HUES48 (cell line): ENCODE data around the gene GIMAP6.
"Not testable (repeated sequence)": the region's sequence is repeated elsewhere in the genome, so short reads cannot be mapped to it uniquely, and the experiment has no call there.

Experiments
- H3K27ac ChIP-seq: one replicate; pipeline ENCODE4 v1.7.0; 2013; ENCODE audit warnings: low read depth, low read length, inconsistent platforms
- H3K27me3 ChIP-seq: 2 replicates; pipeline ENCODE4 v1.6.1; 2013; ENCODE audit warnings: mild to moderate bottlenecking, low read length; ENCODE audit not compliant: control insufficient read depth, insufficient read depth
- H3K36me3 ChIP-seq: 2 replicates; pipeline ENCODE4 v1.6.1; 2013; ENCODE audit warnings: low read length; ENCODE audit not compliant: control insufficient read depth, insufficient read depth
- H3K4me1 ChIP-seq: 2 replicates; pipeline ENCODE4 v1.6.1; 2013; ENCODE audit warnings: mild to moderate bottlenecking, low read length; ENCODE audit not compliant: control insufficient read depth, insufficient read depth
- H3K4me3 ChIP-seq: 2 replicates; pipeline ENCODE4 v1.5.1; 2013; ENCODE audit warnings: mild to moderate bottlenecking, low read depth, low read length
- H3K9ac ChIP-seq: 2 replicates; pipeline ENCODE4 v1.6.1; 2013; ENCODE audit warnings: mild to moderate bottlenecking, low read depth, low read length, moderate library complexity
- H3K9me3 ChIP-seq: 2 replicates; pipeline ENCODE4 v1.6.1; 2013; ENCODE audit warnings: low read length; ENCODE audit not compliant: control insufficient read depth, insufficient read depth

The GIMAP6 gene

DNA sequence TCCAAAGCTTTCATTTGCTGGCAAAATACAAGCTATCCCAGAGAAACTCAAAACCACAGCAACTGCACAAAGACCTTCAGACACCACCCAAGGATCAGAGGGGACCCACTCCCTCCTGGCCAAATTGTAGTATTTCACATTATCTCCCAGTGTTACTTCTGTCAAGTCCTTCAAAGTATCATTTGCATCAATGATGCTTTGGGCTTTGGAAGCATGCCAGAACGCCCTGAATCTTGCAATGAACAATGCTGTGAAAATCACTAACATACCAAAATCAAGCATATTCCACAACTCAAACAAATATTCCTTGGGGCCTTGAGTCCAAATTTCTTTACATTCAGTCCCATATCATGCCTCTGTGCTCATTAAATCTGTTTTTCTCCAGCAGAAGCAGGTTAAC is 17.8 kb downstream of the GIMAP6 start:
- not testable (repeated sequence) for H3K4me3 ChIP-seq, H3K9ac ChIP-seq, H3K27me3 ChIP-seq, H3K4me1 ChIP-seq, H3K27ac ChIP-seq, H3K9me3 ChIP-seq, H3K36me3 ChIP-seq

DNA sequence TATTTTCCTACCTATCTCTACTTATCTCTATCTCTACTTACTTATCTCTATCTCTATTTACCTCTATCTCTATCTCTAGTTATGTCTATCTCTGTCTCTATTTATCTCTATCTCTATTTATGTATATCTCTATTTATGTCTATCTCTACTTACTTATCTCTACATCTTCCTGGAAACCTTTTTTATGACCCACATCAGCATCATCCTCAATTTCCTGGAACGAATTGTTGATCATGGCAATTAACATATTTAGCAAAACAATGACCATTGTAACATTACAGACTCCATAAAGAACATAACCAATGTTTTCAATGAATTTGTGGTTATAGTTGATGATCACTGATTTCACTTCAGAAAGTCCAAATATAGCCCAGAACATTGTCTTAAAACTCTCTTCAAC is 18.3 kb downstream of the GIMAP6 start:
- Histone ChIP-seq H3K27me3 (no peaks in the 10 kb centered on the region), H3K9ac (no peak overlapping the region), H3K27ac (no peak overlapping the region), H3K9me3 (peaks cover 5% of the 10 kb centered on the region), H3K36me3 (no peaks in the 10 kb centered on the region), H3K4me3 (no peak overlapping the region), H3K4me1 (no peaks in the 10 kb centered on the region)

DNA sequence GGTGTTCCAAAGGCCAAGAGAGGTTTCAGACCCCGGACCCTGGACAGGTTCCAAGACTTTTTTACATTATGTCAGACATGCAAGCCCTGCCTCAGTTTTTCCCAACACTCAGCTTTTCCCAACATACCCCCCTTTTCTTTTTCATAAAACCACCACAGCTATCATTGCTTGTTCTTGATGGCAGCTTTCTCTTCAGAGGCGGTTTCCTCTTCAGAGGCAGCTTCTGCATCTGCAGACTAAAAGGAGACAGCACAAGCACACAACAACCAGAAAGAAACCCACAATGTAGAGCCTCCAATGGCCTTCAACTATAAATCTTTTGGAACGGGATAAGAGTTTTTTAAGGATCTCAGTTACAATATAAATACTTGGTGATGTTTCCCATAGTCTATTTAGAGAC is 19.3 kb downstream of the GIMAP6 start:
- Histone ChIP-seq H3K27ac (no peak overlapping the region), H3K27me3 (no peaks in the 10 kb centered on the region), H3K4me3 (no peak overlapping the region), H3K36me3 (no peaks in the 10 kb centered on the region), H3K9me3 (peaks cover 5% of the 10 kb centered on the region), H3K4me1 (no peaks in the 10 kb centered on the region), H3K9ac (no peak overlapping the region)

DNA sequence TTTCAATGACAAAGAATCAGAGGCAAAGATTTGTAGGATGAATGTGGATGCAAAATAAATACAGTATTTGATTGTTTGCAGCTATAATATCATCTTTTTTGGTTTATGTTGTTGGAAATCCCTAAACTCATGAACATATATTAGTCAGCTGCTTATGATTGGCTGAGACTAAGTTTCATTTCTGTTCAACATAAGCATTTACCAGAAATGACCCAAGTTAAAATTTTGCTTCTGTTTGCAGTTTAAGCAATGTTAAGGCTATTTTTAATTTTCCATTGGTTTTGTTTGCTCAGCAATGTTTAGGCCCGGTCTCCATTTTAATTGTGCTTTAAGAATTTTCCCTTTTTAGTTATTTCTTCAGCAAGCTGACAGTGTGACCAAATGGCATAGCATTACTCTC is 22.0 kb downstream of the GIMAP6 start:
- no peak overlapping the region for H3K9ac ChIP-seq
- peaks cover 9% of the 10 kb centered on the region for H3K9me3 ChIP-seq

DNA sequence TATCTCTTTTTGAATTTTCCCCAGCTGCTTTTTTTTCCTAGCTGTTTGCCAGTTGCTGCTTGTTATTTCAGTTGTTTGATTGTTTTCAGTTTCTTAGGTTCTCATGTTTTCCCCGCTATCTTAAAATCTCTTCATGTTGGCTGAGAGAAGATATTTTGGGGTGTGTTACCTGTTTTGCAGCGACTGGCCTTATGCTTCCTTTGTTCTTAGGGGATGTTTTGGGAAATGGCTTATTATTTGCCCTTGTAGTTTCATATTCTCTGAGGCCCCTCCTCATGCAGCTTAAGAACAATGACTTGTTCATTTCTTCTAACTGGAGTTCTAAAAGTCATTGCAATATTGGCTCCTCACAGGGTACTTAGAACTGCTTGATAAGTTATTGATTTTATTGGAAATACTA is 28.6 kb downstream of the GIMAP6 start:
- not testable (repeated sequence) for H3K27me3 ChIP-seq, H3K9me3 ChIP-seq, H3K27ac ChIP-seq, H3K36me3 ChIP-seq, H3K9ac ChIP-seq, H3K4me1 ChIP-seq, H3K4me3 ChIP-seq

More for the DNA sequence above, 22.0 kb downstream of the GIMAP6 start:
- Histone ChIP-seq H3K36me3 (no peaks in the 10 kb centered on the region), H3K4me1 (no peaks in the 10 kb centered on the region), H3K27me3 (no peaks in the 10 kb centered on the region), H3K4me3 (no peak overlapping the region), H3K27ac (no peak overlapping the region)

DNA sequence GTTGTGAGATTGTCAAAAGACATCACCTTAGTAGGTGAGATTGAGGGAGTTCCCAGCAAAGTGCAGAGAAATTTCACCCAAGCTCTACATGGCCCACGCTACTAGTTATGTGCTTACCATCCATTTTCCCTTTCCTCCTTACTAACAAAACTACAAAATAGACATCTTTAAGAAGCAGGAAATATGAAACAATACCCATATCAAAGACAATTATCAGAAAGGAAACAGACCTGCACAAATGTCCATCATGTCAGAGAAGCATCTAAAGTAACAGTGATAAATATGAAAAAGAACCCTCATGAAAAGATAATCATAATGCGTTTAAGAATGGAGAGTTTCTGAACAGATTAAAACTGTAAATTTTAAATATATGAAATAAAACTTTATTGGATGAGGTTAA is 36.8 kb downstream of the GIMAP6 start:
- Histone ChIP-seq H3K9me3 (peaks cover 27% of the 10 kb centered on the region), H3K36me3 (no peaks in the 10 kb centered on the region), H3K4me3 (no peak overlapping the region), H3K4me1 (no peaks in the 10 kb centered on the region), H3K27ac (no peak overlapping the region), H3K9ac (no peak overlapping the region), H3K27me3 (no peaks in the 10 kb centered on the region)

DNA sequence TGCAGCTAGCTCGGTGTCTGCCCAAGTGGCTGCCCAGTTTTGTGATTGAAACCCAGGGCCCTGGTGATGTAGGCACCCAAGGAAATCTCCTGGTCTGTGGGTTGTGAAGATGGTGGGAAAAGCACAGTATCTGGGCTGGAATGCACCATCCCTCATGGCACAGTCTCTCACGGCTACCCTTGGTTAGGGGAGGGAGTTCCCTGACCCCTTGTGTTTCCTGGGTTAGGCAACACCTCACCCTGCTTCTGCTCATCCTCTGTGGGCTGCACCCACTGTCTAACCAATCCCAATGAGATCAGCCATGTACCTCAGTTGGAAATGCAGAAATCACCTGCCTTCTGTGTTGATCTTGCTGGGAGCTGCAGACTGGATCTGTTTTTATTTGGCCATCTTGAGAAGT is 37.4 kb downstream of the GIMAP6 start:
- H3K27ac ChIP-seq = no peak overlapping the region

DNA sequence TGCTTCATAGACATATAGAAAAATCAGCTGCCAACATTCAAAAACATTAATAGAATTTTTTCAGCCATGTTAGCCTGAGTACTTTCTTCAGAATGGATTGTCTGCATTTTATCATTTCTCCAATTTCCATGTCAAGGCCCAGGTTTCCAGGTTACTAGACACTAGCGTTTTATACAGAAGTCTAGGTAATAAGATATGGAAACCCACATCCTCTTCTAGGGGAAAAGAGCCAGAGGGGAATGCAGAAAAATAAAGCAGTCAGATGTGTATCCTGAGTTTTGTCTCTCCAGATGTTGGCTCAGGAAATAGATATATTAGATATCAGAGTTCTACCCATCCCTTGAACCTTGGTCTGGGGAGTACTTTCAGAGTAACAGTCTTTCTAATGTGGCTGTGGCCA is 44.6 kb downstream of the GIMAP6 start:
- Histone ChIP-seq H3K36me3 (no peaks in the 10 kb centered on the region), H3K27me3 (no peaks in the 10 kb centered on the region), H3K9ac (no peak overlapping the region), H3K27ac (no peak overlapping the region), H3K9me3 (no peaks in the 10 kb centered on the region), H3K4me3 (no peak overlapping the region), H3K4me1 (no peaks in the 10 kb centered on the region)

More for the DNA sequence above, 37.4 kb downstream of the GIMAP6 start:
- Histone ChIP-seq H3K9ac (no peak overlapping the region), H3K4me3 (no peak overlapping the region), H3K36me3 (no peaks in the 10 kb centered on the region), H3K9me3 (peaks cover 27% of the 10 kb centered on the region), H3K4me1 (no peaks in the 10 kb centered on the region), H3K27me3 (no peaks in the 10 kb centered on the region)

DNA sequence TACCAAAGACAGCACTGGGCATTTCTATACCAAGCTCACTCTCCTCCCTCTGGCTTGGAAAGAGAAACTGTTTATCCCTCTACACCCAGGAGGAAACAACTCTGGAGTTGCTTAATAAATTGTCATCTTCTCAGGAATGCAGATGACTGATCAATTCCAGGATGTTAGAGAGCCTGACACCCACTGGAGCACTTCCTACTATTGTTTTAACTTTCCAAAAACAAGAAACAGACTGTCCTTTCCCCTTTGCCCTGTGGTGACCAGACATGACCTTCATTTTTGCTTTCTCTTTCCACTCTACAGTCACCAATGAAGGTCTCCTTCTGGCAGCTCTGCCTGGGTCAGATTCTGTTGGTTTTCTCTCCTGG is 45.4 kb downstream of the GIMAP6 start:
- H3K9ac ChIP-seq = no peak overlapping the region
- H3K4me1 ChIP-seq = no peaks in the 10 kb centered on the region
- no peaks in the 10 kb centered on the region for H3K36me3 ChIP-seq
- no peak overlapping the region for H3K27ac ChIP-seq
- H3K9me3 ChIP-seq = no peaks in the 10 kb centered on the region
- H3K27me3 ChIP-seq = no peaks in the 10 kb centered on the region
- H3K4me3 ChIP-seq = no peak overlapping the region

DNA sequence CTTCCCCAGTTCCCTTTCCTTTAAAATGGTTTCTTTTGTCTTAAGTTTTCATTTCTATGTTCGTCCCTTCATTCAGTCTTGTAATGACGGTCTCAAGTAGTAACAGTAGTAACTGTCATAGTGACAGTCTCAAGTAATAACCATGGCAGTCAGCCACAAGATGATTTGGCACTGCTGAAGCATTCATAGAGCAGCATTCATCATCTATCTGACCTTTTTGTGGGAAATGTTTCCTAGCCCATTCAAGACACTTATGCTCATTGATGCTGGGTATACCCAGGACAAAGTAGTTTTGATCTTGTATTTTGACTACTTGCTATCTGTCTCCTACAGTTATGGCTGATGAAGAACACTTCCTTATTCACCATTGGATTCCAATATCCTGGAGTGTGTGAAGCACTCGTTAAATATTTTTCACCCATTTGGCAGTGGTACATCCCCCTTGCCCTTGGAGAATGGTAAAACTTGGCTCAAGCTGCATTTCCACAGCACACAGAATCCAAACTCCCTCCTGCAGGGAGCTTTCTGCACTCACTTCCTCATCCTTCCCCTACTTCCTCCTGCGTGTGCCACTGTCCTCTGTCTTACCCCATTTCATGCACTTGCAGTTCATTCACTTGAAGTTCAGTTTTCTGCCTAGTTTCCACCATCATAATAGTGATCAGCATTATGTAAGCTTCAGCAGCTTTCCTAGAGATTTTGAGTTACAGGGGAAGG is 46.0 kb downstream of the GIMAP6 start:
- no peaks in the 10 kb centered on the region for H3K4me1 ChIP-seq
- H3K4me3 ChIP-seq = no peak overlapping the region
- no peak overlapping the region for H3K9ac ChIP-seq
- 0 out of 2 replicates have a peak, but pooled peaks cover 3% of the 10 kb centered on the region for H3K9me3 ChIP-seq
- H3K27ac ChIP-seq = no peak overlapping the region
- H3K27me3 ChIP-seq = no peaks in the 10 kb centered on the region
- no peaks in the 10 kb centered on the region for H3K36me3 ChIP-seq

DNA sequence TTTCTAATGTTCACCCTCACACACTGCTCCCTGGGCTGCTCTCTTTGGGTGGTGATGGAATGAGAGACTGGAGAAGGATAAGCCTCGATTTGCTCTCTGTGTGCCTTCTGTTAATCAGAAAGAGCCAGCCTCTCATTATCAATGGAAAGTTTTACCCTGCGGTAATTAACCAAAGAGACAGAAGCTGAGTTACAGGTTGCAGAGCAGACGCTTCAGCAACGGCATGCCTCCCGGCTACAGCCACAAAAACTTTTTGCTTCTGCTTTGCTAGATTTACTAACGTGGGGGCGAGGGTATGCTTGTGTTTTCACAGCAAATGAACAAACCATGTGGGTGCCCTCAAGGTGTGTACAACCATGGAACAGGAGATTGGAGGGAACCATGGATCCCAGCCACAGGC is 47.0 kb downstream of the GIMAP6 start:
- Histone ChIP-seq H3K9ac (no peak overlapping the region), H3K36me3 (no peaks in the 10 kb centered on the region), H3K27ac (no peak overlapping the region), H3K9me3 (peaks cover 12% of the 10 kb centered on the region), H3K4me3 (no peak overlapping the region), H3K27me3 (no peaks in the 10 kb centered on the region), H3K4me1 (no peaks in the 10 kb centered on the region)
